Astrocyte (in vitro differentiated cells and primary cell): ENCODE results near the gene CRYBB1. TPM values are rescaled to one million over a fixed set of nuclear protein-coding genes. Genes with fewer than 3 reads are reported as not detected.

Experiments
- DNase-seq: peaks from one replicate; pipeline ENCODE4 v3.0.0-alpha.2; 2010; ENCODE audit warnings: low read depth
- FAIRE-seq: peaks from 2 replicates; lab custom pipeline; 2011; peaks lifted over from hg19 to GRCh38; lab: Jason Lieb, UNC
- H2AFZ ChIP-seq: 2 replicates; pipeline ENCODE4 v1.6.0; 2012; ENCODE audit warnings: low read depth, low read length, inconsistent platforms
- H3K27ac ChIP-seq: 2 replicates; pipeline ENCODE4 v1.5.1; 2011; ENCODE audit warnings: low read depth, low read length, inconsistent platforms
- H3K27me3 ChIP-seq: 2 replicates; pipeline ENCODE4 v1.6.0; 2011; ENCODE audit warnings: low read length, inconsistent platforms; ENCODE audit not compliant: insufficient read depth
- H3K36me3 ChIP-seq: 2 replicates; pipeline ENCODE4 v1.5.1; 2011; ENCODE audit warnings: low read length, inconsistent platforms; ENCODE audit not compliant: insufficient read depth
- H3K4me1 ChIP-seq: 2 replicates; pipeline ENCODE4 v1.5.1; 2011; ENCODE audit warnings: low read length, inconsistent platforms; ENCODE audit not compliant: insufficient read depth
- H3K4me2 ChIP-seq: 2 replicates; pipeline ENCODE4 v1.6.0; 2012; ENCODE audit warnings: low read length, inconsistent platforms
- H3K4me3 ChIP-seq: 2 replicates; pipeline ENCODE4 v1.5.1; 2011; ENCODE audit warnings: low read depth, mild to moderate bottlenecking, low read length, inconsistent platforms; ENCODE audit not compliant: insufficient read depth
- H3K79me2 ChIP-seq: 2 replicates; pipeline ENCODE4 v1.6.0; 2012; ENCODE audit warnings: mild to moderate bottlenecking, low read length, inconsistent platforms; ENCODE audit not compliant: insufficient read depth
- H3K9ac ChIP-seq: 2 replicates; pipeline ENCODE4 v1.6.0; 2012; ENCODE audit warnings: mild to moderate bottlenecking, low read length, inconsistent platforms
- H3K9me3 ChIP-seq: 2 replicates; pipeline ENCODE4 v1.5.1; 2012; ENCODE audit warnings: low read depth, mild to moderate bottlenecking, low read length, inconsistent platforms; ENCODE audit not compliant: insufficient read depth
- H4K20me1 ChIP-seq: 2 replicates; pipeline ENCODE4 v1.6.0; 2012; ENCODE audit warnings: low read length, inconsistent platforms; ENCODE audit not compliant: insufficient read depth
- H3K27ac Mint-ChIP-seq: one replicate; pipeline ENCODE4 v1.8.0; 2021; ENCODE audit warnings: mild to moderate bottlenecking, mixed read lengths; ENCODE audit not compliant: unreplicated experiment
- H3K27me3 Mint-ChIP-seq: one replicate; pipeline ENCODE4 v1.8.0; 2021; ENCODE audit warnings: low read depth, mixed read lengths; ENCODE audit not compliant: unreplicated experiment
- H3K36me3 Mint-ChIP-seq: one replicate; pipeline ENCODE4 v1.8.0; 2021; ENCODE audit warnings: low read depth, mixed read lengths; ENCODE audit not compliant: unreplicated experiment
- H3K4me1 Mint-ChIP-seq: one replicate; pipeline ENCODE4 v1.8.0; 2021; ENCODE audit warnings: low read depth, mixed read lengths; ENCODE audit not compliant: unreplicated experiment
- H3K4me3 Mint-ChIP-seq: one replicate; pipeline ENCODE4 v1.8.0; 2021; ENCODE audit warnings: mild to moderate bottlenecking, moderate library complexity, mixed read lengths; ENCODE audit not compliant: unreplicated experiment
- H3K9me3 Mint-ChIP-seq: one replicate; pipeline ENCODE4 v1.8.0; 2021; ENCODE audit warnings: mild to moderate bottlenecking, mixed read lengths; ENCODE audit not compliant: unreplicated experiment
- EZH2 ChIP-seq: IDR thresholded peaks from 2 replicates; pipeline ENCODE4 v1.6.1; 2012; ENCODE audit warnings: mild to moderate bottlenecking, low read length, inconsistent platforms; ENCODE audit not compliant: insufficient read depth
- total RNA-seq: library from RNA; stranded (reverse); gene quantifications from 2 replicates; pipeline ENCODE4 v1.2.1, GENCODE V29; 2021
- TF ChIP-seq, protein P1 (sequence below): IDR thresholded peaks from 2 replicates; pipeline ENCODE4 v1.5.1; 2011; ENCODE audit warnings: low read depth, mild to moderate bottlenecking, inconsistent platforms, low read length, moderate library complexity; ENCODE audit not compliant: insufficient read depth

The CRYBB1 gene
- total RNA-seq, 1 donor from 2014 or later, result not detected

DNA sequence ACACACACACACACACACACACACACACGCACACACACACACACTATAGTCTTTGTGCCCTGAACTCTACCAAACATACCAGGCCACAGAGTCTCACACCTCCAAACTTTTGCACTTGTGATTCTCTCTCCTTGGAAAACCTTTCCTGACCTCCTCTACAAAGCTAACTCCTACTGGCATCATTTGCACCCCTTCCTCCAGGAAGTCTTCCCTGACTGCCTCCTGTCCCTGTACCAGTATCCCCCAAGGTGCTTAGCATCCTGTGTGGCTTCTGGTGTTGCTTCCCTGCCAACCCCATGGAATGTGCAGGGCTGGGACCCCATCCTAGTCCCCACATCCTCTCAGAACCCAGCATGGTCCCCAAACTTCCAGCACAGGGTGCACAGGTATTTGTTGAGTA is 36.8 kb downstream of the CRYBB1 start:
- Mint-ChIP-seq H3K4me1 (peaks cover 24% of the 10 kb centered on the region), H3K27ac (no peak overlapping the region), H3K27me3 (no peaks in the 10 kb centered on the region), H3K9me3 (no peaks in the 10 kb centered on the region), H3K36me3 (peaks cover 12% of the 10 kb centered on the region), H3K4me3 (no peak overlapping the region)
- Histone ChIP-seq H3K4me3 (no peak overlapping the region), H4K20me1 (peaks cover 74% of the 10 kb centered on the region), H3K9ac (no peak overlapping the region), H3K27ac (no peak overlapping the region), H3K4me2 (no peak overlapping the region), H3K36me3 (no peaks in the 10 kb centered on the region), H3K9me3 (no peaks in the 10 kb centered on the region), H2AFZ (no peak overlapping the region), H3K27me3 (no peaks in the 10 kb centered on the region), H3K4me1 (peaks cover 11% of the 10 kb centered on the region), H3K79me2 (peaks cover 75% of the 10 kb centered on the region)
- DNase-seq, result no peak
- no peak for TF ChIP-seq EZH2
- TF ChIP-seq, protein P1, sequence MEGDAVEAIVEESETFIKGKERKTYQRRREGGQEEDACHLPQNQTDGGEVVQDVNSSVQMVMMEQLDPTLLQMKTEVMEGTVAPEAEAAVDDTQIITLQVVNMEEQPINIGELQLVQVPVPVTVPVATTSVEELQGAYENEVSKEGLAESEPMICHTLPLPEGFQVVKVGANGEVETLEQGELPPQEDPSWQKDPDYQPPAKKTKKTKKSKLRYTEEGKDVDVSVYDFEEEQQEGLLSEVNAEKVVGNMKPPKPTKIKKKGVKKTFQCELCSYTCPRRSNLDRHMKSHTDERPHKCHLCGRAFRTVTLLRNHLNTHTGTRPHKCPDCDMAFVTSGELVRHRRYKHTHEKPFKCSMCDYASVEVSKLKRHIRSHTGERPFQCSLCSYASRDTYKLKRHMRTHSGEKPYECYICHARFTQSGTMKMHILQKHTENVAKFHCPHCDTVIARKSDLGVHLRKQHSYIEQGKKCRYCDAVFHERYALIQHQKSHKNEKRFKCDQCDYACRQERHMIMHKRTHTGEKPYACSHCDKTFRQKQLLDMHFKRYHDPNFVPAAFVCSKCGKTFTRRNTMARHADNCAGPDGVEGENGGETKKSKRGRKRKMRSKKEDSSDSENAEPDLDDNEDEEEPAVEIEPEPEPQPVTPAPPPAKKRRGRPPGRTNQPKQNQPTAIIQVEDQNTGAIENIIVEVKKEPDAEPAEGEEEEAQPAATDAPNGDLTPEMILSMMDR, result no peak
- no peak for FAIRE-seq

DNA sequence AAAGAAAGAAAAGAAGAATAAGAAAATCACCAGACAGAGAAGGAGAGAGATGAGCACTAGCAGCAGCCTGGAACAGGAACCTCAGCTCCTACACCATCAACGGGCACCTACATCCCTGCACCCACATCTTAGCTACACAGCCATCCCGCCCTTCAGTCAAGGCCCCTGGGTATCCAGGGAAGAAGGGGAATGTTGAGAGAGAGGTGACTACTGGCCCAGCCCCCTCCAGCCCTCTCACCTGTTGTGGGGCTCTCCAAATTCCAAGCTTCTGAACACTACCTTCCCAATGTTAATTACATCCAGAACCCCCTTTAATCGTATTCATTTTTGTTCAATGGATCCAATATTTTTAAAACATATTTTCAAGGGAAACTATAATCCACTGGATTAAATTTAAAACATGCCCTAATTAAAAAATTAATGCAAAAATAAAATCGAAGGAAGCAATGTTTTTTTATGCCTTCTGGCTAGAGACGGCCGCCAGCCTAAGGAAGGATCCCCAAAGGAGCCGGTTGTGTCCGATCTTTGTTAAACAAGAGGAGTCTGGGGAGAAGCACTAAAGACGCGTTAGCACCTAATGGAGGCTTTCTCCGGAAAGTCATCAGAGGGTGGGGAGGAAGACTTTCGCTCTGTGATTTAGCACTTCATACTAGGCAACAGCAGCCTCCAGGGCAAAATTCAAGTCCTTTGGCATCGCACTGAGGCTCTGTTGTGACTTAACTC is 37.4 kb downstream of the CRYBB1 start:
- H3K9me3 Mint-ChIP-seq, result no peaks in the 10 kb centered on the region
- no peak overlapping the region for H3K27ac Mint-ChIP-seq
- H3K4me3 ChIP-seq, result no peak overlapping the region
- no peaks in the 10 kb centered on the region for H3K9me3 ChIP-seq
- no peak overlapping the region for H3K4me3 Mint-ChIP-seq
- H3K36me3 ChIP-seq, result no peaks in the 10 kb centered on the region
- H3K4me1 ChIP-seq, result peaks cover 9% of the 10 kb centered on the region
- no peaks in the 10 kb centered on the region for H3K27me3 ChIP-seq
- H3K4me1 Mint-ChIP-seq, result peaks cover 26% of the 10 kb centered on the region
- no peak for TF ChIP-seq EZH2
- TF ChIP-seq, protein P1, result no peak
- DNase-seq (no peak), FAIRE-seq (no peak)
- H3K27me3 Mint-ChIP-seq, result no peaks in the 10 kb centered on the region
- H2AFZ ChIP-seq, result no peak overlapping the region
- no peak overlapping the region for H3K4me2 ChIP-seq
- no peak overlapping the region for H3K27ac ChIP-seq
- peaks cover 76% of the 10 kb centered on the region for H4K20me1 ChIP-seq
- H3K79me2 ChIP-seq, result peaks cover 77% of the 10 kb centered on the region
- H3K9ac ChIP-seq, result no peak overlapping the region
- peaks cover 12% of the 10 kb centered on the region for H3K36me3 Mint-ChIP-seq

DNA sequence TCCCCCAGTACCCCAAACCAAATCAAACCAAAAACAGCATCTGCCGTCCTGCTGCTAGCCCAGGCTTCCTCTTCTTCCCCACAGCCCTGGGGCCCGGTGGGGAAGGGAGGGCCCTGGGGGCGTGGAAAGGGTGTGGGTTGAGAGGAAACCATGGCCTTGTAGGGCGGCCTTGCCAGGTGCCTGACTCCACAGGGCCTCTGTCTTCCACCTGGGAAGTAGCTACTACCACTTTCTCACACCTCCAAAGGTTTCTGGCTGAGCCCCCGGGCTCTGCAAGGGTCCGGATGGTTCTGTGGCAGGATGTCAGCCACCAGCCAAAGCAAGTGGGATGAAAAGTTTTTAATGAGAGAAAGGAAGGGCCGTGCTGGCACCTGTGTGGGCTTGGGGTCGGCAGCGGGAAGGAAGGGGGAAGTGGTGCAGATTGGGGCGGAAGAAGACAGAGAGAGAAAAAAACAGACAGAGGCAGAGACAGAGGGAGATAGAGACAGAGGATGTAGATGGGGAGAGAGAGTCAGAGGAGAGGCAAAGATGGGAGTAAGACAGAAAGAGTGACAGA is 38.4 kb downstream of the CRYBB1 start:
- no peak overlapping the region for H3K4me3 Mint-ChIP-seq
- H3K27ac Mint-ChIP-seq, result no peak overlapping the region
- H4K20me1 ChIP-seq, result peaks cover 76% of the 10 kb centered on the region

More for the DNA sequence above, 38.4 kb downstream of the CRYBB1 start:
- peaks cover 17% of the 10 kb centered on the region for H3K4me1 Mint-ChIP-seq
- H3K4me3 ChIP-seq, result no peak overlapping the region
- no peak overlapping the region for H3K27ac ChIP-seq
- H3K36me3 ChIP-seq, result no peaks in the 10 kb centered on the region
- H2AFZ ChIP-seq, result no peak overlapping the region
- FAIRE-seq (no peak), DNase-seq (no peak)
- TF ChIP-seq, protein P1, result no peak
- TF ChIP-seq EZH2, result no peak
- peaks cover 12% of the 10 kb centered on the region for H3K36me3 Mint-ChIP-seq
- no peak overlapping the region for H3K9ac ChIP-seq
- H3K9me3 ChIP-seq, result no peaks in the 10 kb centered on the region
- no peaks in the 10 kb centered on the region for H3K27me3 Mint-ChIP-seq
- no peak overlapping the region for H3K4me2 ChIP-seq
- H3K27me3 ChIP-seq, result no peaks in the 10 kb centered on the region
- H3K79me2 ChIP-seq, result peaks cover 85% of the 10 kb centered on the region
- H3K4me1 ChIP-seq, result no peaks in the 10 kb centered on the region
- no peaks in the 10 kb centered on the region for H3K9me3 Mint-ChIP-seq
